ENCODE results near the gene MAGEB17.

GRCh38 chrX:16164748-16165147 lies 2.5 kb upstream of the MAGEB17 start:
- TF ChIP-seq CTCF (IDR thresholded peaks at IDR 0.05) = no peak
- TF ChIP-seq POLR2AphosphoS5 (IDR thresholded peaks at IDR 0.05) = no peak
- TF ChIP-seq POLR2A (IDR thresholded peaks at IDR 0.05) = no peak

Data from sigmoid colon (tissue), 4 donors.